GM12892 (cell line): ENCODE measurements around the gene ZNF689.

Source experiments
- POLR2A ChIP-seq: IDR thresholded peaks from 2 replicates; pipeline ENCODE4 v1.6.1; 2011; ENCODE audit warnings: low read depth, low read length, control low read depth
- POLR2AphosphoS5 ChIP-seq: IDR thresholded peaks from 2 replicates; pipeline ENCODE4 v1.6.1; 2011; ENCODE audit warnings: low read depth, low read length, control low read depth

DNA sequence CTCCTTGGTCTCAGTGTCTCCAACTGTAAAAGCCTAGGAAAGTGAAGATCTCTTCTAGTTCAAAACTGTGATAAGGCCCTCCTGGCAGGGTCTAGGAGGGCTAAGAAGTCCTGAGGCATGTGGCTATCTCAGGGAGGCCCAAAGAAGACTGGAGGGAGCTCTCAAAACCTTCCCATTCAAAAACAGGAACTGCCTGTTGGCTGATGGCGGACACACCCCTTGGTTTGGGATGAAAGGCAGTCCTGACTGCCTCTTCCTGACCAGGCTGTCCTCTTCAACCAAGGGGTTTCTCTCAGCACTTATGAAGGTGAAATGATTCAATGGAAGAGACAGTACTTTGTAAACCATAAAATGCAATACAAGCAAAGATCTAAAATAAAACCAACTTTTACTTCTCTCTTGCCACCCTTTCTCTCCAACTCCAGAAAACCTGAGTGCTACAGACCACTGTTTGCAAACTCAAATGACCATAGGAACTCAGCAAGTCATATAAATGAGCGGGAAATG, 56.7 kb downstream of the ZNF689 start:
- no peak for TF ChIP-seq POLR2A
- no peak for TF ChIP-seq POLR2AphosphoS5
